Pons (tissue), 1 donor: ENCODE results near the gene OXA1L.
"Not testable (repeated sequence)": the region's sequence is repeated elsewhere in the genome, so short reads cannot be mapped to it uniquely, and the experiment has no call there.

Experiments used
- DNase-seq: peaks from one replicate; pipeline ENCODE4 v3.0.0-alpha.2; 2016; ENCODE audit warnings: low spot score

The OXA1L gene

GRCh38 chr14:22800346-22800745 lies 33.9 kb downstream of the OXA1L start:
- no peak for DNase-seq

GRCh38 chr14:22801716-22802115 lies 35.2 kb downstream of the OXA1L start:
- DNase-seq, result no peak

- no peak for DNase-seq
Observed at GRCh38 chr14:22802860-22803686, 36.6 kb downstream of the OXA1L start.

GRCh38 chr14:22803687-22803974 lies 37.1 kb downstream of the OXA1L start:
- DNase-seq, result no peak

- DNase-seq, result not testable (repeated sequence)
Observed at GRCh38 chr14:22805235-22805634, 38.7 kb downstream of the OXA1L start.

- no peak for DNase-seq
Observed at GRCh38 chr14:22807432-22808087, 41.1 kb downstream of the OXA1L start.

- no peak for DNase-seq
Observed at GRCh38 chr14:22808388-22809209, 42.1 kb downstream of the OXA1L start.

- no peak for DNase-seq
Observed at GRCh38 chr14:22811722-22812121, 45.2 kb downstream of the OXA1L start.

GRCh38 chr14:22812744-22813143 lies 46.3 kb downstream of the OXA1L start:
- DNase-seq, result no peak

GRCh38 chr14:22813145-22813544 lies 46.7 kb downstream of the OXA1L start:
- no peak for DNase-seq

GRCh38 chr14:22814373-22814772 lies 47.9 kb downstream of the OXA1L start:
- DNase-seq, result no peak

GRCh38 chr14:22814941-22815713 lies 48.6 kb downstream of the OXA1L start, which contains the start of gene SLC7A7:
TSS of gene SLC7A7 (minus strand) at chr14:22815435. CDS start at chr14:22813398, 2,037 bp downstream.
- no peak for DNase-seq

- no peak for DNase-seq
Observed at GRCh38 chr14:22819151-22819988, 52.9 kb downstream of the OXA1L start.

- DNase-seq, result no peak
Observed at GRCh38 chr14:22820731-22821130, 54.2 kb downstream of the OXA1L start.

GRCh38 chr14:22821193-22822015 lies 54.9 kb downstream of the OXA1L start:
- DNase-seq, result no peak

GRCh38 chr14:22822016-22822570 lies 55.6 kb downstream of the OXA1L start:
- DNase-seq, result no peak
